ENCODE measurements around the gene PIPOX.

The PIPOX gene

DNA sequence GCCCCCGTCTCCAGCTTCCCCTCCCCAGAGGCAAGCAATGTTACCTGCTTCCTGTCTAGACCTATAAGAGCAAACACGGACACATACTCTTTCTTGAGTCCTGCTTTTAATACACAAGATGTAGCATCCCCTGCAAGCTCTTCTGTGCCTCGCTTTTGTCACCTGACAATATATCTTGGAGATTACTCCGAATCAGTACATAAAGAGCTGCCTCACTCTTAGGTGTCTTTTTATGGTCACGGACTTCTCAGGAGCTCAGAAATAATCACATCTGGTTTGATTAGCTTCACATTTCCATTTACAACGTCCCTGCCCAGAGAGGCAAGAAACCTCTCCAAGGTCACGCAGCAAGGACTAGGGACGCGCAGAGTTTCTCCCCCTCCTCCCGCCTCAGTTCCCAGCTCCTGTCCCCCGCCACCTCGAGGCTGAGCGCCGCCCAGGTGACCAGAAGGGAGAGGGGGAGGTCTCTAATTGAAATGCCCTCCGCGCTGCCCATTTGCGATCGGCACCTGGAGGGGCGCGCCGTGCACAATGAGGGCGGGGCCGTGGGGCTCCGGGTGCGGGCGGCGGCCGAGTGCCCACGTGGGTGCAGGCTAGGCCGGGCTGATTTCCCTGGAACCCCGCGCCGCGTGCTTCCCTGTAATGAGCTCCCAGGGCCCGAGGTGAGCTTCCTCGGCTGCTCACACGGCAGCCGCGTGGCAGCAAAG, 23.3 kb upstream of the PIPOX start:
- no peak for DNase-seq (ENCODE audit: low read depth in 2 of 2)

GRCh38 chr17:29020576-29020975, 22.4 kb upstream of the PIPOX start:
- no peak for DNase-seq (ENCODE audit: low read depth in 2 of 2)

DNA sequence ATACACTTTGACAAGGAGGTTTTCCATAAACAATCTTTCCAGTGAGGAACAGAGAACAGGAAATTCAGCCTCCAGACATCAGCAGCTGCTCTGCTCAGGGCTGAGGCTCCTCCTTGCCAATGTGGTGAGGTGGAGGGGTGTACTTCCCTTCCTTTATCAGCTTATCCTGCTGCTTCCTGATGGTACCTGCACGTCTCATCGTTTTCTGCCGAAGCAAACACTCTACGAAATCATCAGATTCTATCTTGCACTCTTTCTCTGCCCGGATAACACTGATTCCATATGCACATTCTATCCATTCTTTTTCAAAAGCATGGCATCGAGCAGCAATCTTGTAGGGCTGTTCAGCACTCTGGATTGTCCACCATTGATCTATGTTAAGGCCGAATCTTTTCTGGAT, 21.7 kb upstream of the PIPOX start:
- DNase-seq (ENCODE audit: low read depth in 2 of 2), result no peak

DNA sequence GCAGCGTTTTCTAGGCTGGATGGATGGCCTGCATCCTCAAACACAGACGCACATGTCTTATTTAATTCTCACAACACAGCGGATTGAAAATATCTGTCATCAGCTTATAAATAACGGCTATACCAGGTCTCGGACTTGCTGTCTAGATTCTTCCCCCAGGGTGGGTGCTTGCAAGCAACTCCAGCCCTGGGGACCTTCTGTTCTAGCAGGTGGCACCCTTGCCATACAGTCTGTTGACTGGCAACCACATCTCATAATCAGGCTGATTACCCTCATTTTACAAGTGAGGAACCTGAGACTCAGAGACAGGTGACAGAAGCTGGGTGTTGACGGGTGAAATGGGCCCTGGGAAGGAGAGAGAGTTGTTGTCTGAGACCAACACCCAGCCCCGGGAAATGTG, 20.9 kb upstream of the PIPOX start:
- DNase-seq (ENCODE audit: low read depth in 2 of 2), result no peak

DNA sequence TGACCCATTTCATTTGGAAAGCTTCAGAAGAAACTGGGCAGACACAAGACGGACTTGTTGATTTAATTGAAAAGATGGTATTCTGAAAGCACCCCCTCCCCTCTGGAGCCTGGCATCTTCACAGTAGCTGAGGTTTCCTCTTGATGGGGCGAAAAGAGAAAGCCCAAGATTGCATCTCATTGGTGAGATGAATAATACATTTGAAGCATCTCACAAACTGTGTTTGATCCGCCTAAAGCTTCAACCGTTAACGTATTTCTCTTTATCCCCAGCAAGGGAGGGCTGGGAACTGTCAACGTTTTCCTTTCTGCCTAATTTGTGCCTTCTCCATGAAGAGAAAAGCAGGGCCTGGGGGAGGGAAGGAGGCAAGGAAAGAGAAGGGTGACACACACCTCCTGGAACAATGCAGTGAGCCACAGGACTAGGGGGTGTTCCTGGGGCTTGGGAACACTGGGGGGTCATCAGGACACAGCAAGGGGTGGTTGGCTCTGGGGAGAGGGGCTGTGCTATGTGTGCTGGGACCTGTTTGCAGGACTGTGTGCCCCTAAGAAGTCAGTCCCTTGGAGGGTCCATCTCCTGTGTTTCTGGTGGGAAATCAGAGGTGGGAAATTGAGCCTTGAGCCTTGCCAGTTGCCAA, 18.5 kb upstream of the PIPOX start:
- DNase-seq (ENCODE audit: low read depth in 2 of 2), result no peak

- no peak for DNase-seq (ENCODE audit: low read depth in 2 of 2)
Measured at GRCh38 chr17:29031488-29031887, 11.5 kb upstream of the PIPOX start.

GRCh38 chr17:29032013-29032856, 10.7 kb upstream of the PIPOX start:
- DNase-seq (ENCODE audit: low read depth in 2 of 2), result no peak

- no peak for DNase-seq (ENCODE audit: low read depth in 2 of 2)
Measured at GRCh38 chr17:29032857-29033197, 10.1 kb upstream of the PIPOX start.

DNA sequence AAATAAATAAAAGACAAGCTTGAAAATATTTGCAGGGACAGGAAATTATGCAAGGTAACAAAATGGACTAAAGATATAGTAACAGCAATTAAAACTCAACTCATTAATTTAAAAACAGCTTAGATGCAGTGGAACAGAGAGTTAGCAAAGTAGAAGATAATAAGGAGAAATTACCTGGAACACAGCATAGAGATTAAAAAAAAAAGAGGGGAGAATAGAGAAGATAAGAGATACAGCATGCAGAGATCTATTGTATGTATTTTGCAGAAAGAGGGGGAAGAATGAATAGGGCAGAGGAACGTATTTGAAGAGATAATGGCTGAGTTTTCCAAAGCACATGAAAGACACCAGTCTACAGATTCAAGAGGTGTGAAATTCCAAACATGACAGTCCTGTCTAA, 8.4 kb upstream of the PIPOX start:
- DNase-seq (ENCODE audit: low read depth in 2 of 2), result no peak

GRCh38 chr17:29036584-29036983, 6.4 kb upstream of the PIPOX start:
- DNase-seq (ENCODE audit: low read depth in 2 of 2), result no peak

- no peak for DNase-seq (ENCODE audit: low read depth in 2 of 2)
Measured at GRCh38 chr17:29037739-29038084, 5.2 kb upstream of the PIPOX start.

DNA sequence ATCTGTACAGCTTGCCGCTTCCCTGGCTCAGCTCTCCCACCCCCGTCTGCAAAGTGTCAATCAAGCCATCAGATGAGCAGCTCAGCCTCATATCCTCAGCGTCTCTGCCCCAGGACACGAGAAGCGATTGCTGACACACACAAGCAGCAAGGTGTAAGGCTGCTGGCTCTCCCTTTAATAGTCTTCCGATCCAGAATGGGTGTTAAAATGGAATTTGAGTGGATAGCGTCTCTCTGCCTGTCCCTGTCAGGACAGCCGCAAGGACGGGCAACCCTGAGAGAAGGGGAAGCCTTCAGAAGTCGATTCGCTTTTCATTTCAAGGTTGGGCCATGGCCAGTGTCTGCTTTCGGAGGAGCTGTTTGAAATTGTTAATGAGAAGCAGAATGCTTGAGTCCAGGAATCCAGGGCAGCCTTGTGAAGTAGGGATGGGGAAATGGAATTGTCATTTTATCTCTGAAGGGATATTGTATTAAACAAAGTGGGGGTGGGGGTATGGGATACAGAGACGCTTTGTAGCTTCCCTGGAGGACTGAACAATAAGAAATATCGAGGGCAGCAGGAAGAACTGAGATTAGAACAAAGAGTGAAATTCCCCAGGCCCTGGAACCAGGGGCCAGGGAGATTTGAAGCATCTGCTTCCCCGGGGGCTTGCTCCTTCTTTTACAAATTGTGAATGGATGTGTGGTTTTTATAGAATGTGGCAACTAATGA, 4.7 kb upstream of the PIPOX start:
- no peak for DNase-seq (ENCODE audit: low read depth in 2 of 2)

- DNase-seq (ENCODE audit: low read depth in 2 of 2), result no peak
Measured at GRCh38 chr17:29039764-29040598, 3.0 kb upstream of the PIPOX start.

DNA sequence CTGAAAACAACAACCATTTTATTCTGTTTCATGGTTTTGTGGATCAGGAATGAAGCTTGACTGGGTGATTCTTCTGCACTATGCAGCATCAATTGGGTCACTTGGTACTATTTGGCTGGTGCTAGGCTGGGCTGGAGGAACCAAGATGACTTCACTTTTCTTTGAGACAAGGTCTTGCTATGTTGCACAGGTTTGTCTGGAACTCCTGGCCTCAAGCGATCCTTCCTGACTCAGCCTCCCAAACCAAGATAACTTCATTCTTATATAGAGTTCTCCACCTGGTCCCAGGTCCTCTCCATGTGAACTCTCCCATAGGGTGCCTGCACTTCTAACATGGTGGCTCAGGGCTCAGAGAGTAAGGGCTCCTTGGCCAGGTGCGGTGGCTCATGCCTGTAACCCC, 1.9 kb upstream of the PIPOX start:
- no peak for DNase-seq (ENCODE audit: low read depth in 2 of 2)

GRCh38 chr17:29041571-29041970, 1.4 kb upstream of the PIPOX start:
- DNase-seq (ENCODE audit: low read depth in 2 of 2), result no peak

DNA sequence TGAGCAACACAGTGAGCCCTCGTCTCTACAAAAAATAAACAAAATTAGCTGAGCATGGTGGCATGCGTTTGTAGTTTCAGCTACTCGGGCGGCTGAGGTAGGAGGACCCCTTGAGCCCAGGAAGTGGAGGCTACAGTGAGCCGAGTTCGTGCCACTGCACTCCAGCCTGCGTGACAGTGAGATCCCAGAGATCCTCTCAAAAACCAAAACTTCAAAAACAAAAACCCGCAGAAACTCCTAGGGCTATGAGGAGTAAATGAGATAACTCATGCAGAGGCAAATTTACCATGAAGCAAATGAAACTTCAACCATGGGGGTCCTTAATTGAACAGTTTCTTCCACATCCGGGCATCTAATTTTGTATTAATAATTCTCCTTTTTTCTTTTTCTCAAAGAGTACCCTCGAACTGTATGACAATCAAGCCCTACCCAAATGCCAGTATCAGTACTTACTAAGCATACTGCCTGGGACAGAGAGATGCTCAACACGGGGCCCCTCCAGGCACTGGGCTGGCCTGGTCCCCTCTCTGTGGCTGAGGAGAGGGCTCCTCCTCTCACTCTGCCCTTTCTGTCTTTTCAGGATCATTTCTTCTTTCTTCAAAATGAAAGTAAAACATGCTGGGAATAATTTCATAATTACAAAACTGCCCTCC, 789 bp upstream of the PIPOX start:
- DNase-seq (ENCODE audit: low read depth in 2 of 2), result no peak

DNA sequence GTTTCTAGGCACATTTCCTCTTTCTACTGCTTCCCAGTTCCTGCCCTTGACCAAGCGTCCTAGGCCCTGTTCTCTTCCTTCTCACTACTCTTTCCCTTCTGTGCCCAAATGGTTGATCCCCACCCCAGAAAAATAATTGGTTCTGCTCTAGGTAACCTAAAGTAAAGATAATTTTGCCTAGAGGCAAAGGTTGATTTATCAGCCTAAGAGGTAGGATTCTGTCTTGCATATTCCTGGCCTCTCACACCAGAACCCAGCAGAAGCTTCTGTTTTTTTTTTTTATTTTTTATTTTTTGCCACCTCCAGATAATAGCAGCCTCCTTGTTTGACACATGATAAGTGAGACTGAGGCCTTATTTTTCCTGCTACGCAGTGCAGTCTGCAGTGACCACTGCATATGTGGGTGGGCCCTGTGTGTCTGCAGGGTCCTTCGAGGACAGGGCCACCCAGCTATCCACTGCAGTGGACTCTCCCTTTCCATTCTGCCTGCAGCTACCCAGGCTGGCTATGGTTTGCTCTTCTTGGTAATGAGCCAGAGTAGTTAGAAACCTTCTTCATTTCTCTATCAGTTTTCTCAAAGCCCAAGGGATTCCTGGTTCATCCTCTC, 701 bp downstream of the PIPOX start:
- DNase-seq (ENCODE audit: low read depth in 2 of 2), result no peak

DNA sequence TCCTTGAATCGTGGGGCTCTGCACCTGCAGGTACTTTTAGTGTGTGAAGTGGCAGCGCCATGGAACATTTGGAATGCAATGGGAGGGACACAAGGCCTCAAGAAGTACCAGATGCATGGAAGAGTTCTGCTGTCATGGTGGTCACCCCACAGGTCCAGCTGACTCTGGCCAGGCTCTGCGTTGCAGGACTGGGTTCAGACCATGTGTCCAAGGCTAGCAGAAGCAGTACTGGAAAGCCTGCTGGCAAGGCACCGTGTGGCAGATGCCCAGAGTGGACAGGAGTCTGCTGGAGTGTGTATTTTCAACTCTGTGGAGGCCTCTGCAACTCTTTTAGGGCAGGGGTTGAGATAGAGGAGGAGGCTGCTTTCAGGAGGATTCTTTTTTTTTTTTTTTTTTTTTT, 2.1 kb downstream of the PIPOX start:
- DNase-seq (ENCODE audit: low read depth in 2 of 2), result no peak

DNA sequence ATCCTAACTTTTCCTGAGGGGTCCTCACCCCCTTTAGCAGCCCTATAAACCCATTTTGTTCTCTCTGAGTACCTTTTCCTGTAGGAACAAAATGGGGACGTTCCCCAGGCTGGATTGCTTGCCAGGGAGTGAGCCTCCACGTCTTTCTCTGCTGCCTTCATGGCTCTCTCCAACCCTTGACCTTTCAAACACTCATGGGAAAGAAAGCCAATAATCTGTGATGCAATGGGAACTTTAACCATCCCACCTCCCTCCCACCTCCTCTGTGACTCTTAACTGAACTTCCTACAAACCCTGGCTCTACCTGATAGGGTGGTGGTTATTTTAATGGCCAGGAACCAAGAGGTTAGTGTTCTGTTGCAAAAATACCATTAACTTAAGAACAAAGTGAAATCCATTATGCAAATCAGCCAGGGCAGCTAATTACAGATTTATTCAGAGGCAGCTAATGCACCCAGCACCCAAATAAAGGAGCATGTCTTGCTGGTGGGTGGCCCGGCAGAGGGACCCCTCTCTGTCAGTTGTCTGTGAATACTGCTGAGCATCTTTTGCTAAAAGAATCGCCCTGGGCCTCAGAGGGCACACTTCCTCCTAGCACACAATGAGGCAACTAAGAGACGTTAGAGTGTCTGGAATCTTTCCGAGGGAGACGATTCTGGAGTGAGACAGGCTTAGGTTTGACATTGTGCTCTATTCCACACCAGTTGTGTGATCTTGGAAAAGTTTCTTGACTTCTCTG, 3.0 kb downstream of the PIPOX start:
- no peak for DNase-seq (ENCODE audit: low read depth in 2 of 2)

- no peak for DNase-seq (ENCODE audit: low read depth in 2 of 2)
Measured at GRCh38 chr17:29046473-29046839, 3.5 kb downstream of the PIPOX start.
